ENCODE data around the gene EMSY.

DNA sequence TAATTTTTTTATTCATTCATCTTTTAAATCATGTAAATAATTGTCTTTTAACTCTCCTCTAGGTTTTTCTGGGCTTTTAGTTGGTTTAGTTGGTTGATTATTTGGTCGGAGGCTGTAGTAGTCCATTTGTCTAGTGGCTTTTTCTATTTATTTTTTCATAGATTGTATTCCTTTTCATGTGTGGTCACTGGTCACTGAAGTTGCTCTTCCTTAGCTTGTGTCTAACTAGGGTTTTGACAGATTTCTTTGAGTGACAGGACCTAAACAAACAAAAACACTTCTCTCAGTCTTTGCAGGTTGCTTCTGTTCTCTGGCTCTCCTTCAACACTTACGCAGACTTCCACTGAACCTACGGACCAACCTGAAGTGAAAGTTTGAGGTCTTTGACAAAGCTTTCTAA is 112.6 kb downstream of the EMSY start:
- no peak for TF ChIP-seq POLR2A (IDR thresholded peaks at IDR 0.05)
- TF ChIP-seq, protein P1, sequence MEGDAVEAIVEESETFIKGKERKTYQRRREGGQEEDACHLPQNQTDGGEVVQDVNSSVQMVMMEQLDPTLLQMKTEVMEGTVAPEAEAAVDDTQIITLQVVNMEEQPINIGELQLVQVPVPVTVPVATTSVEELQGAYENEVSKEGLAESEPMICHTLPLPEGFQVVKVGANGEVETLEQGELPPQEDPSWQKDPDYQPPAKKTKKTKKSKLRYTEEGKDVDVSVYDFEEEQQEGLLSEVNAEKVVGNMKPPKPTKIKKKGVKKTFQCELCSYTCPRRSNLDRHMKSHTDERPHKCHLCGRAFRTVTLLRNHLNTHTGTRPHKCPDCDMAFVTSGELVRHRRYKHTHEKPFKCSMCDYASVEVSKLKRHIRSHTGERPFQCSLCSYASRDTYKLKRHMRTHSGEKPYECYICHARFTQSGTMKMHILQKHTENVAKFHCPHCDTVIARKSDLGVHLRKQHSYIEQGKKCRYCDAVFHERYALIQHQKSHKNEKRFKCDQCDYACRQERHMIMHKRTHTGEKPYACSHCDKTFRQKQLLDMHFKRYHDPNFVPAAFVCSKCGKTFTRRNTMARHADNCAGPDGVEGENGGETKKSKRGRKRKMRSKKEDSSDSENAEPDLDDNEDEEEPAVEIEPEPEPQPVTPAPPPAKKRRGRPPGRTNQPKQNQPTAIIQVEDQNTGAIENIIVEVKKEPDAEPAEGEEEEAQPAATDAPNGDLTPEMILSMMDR (IDR thresholded peaks at IDR 0.05): no peak

Measured in thyroid gland (tissue), 4 donors.